VCaP (cell line): ENCODE results near the gene F2.

Source experiments
- H3K27ac ChIP-seq: fragments of 450-650 bp; 2 replicates; pipeline ENCODE4 v1.5.1; 2017
- TF ChIP-seq, protein P1 (sequence below): fragments of 450-650 bp; conservative IDR thresholded peaks from 2 replicates; pipeline ENCODE4 v1.5.1; 2017; ENCODE audit warnings: mild to moderate bottlenecking, moderate library complexity

Gene F2

DNA sequence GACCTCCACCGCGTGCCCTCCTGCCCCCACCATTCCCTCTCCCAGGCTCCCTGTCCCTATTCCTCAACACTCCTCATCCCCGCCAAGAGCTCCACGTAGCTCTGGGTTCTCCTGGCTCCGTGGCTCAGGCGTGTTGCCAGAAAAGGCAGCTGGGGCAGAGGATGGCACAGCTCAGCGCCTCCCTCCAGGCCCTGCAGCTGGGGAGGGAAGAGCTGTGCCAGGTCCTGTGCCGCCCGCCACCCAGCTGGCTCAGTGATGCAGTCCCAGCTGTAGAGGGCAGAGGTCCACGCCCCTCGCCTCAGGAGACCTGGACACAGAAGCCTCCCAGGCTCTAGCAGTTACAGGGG is 22.8 kb upstream of the F2 start:
- no peak overlapping the region for H3K27ac ChIP-seq
- TF ChIP-seq, protein P1, sequence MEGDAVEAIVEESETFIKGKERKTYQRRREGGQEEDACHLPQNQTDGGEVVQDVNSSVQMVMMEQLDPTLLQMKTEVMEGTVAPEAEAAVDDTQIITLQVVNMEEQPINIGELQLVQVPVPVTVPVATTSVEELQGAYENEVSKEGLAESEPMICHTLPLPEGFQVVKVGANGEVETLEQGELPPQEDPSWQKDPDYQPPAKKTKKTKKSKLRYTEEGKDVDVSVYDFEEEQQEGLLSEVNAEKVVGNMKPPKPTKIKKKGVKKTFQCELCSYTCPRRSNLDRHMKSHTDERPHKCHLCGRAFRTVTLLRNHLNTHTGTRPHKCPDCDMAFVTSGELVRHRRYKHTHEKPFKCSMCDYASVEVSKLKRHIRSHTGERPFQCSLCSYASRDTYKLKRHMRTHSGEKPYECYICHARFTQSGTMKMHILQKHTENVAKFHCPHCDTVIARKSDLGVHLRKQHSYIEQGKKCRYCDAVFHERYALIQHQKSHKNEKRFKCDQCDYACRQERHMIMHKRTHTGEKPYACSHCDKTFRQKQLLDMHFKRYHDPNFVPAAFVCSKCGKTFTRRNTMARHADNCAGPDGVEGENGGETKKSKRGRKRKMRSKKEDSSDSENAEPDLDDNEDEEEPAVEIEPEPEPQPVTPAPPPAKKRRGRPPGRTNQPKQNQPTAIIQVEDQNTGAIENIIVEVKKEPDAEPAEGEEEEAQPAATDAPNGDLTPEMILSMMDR, result no peak

DNA sequence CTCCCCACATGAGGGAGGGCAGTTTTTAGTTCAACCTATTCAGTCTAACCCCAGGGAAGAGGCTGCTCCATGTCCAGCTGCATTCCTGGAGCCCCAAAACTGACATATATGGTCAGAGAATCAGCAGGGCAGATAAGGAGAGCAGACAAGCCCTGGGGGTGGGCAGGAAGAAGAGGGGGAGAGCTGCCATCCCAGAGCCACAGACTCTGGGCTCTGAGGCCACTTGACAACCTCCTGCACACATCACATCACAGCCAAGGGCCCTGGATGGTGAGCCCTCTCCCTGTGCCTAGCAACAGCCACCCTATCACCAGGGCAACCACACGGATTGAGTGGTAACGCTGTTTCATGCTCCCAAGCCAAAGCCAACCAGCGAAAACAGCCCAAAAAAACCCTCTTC is 21.7 kb upstream of the F2 start:
- TF ChIP-seq, protein P1, result no peak
- H3K27ac ChIP-seq, result no peak overlapping the region

DNA sequence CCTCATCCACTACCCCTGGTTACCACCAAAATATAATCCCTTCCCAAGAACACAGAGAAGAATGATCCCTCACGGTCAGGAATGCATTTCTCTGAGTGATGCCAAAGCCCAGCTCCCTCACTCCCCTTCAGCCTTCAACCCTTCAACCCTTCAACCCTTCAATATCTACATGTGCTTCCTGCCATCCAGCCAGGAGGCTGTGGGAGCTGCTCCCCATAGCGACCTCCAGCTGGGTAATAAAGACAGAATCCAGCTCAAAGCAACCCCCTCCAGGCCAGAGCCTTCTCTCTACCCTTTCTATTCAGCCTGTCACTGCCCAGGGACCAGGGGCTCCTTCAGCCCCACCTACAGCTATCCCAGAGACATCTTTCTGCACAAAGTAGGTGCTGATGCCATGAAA is 21.3 kb upstream of the F2 start:
- H3K27ac ChIP-seq, result no peak overlapping the region
- TF ChIP-seq, protein P1, result no peak

GRCh38 chr11:46698597-46698996 is 20.4 kb upstream of the F2 start:
- H3K27ac ChIP-seq, result no peak overlapping the region
- TF ChIP-seq, protein P1, result no peak

DNA sequence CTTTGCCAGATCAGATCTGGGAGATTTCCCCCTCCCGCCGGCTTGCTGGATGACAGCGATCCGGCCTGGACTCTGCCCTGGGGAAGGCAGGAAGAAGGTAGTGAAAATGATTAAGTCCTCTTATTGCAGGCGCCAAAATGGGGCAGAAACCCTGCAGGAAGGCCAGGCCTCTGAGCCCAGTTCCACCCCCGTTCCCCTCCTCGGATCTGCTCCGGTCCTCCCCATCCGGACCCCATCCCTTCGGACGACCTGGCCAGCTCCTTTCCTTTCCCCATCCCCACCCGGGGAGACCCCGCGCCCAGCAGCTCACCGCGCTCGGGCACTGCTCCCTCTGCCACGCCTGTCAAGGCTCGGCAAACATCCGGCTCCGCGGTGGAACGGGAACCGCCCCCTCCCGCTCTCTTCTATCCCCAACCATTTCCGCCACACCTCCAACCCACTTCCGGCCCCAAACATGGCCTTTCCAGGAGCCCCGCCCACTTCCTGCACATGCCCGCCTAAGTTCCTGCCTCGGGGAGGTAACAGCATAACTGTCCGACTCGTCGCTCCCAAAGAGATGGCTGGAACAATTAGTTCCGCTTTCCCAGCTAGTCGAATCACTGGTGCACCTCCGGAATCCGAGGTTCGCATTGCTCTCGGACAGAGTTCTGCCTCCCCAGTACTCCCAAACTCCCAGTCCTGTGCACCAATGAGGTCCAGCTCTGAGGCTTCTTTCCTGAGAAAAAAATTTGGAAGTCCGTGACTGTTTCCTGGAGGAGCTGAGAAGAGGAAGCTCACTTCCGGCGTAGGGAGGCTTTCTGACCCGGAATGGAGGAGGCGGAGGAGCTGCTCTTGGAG is 18.6 kb upstream of the F2 start, which contains the start of the genes ARHGAP1 and ZNF408:
Gene ARHGAP1 (minus strand): TSS at position 379 of the 837 bp plus-strand sequence. CDS start 4,512 bp downstream, outside the sequence.
Gene ZNF408 (plus strand): TSS at position 791 of the 837 bp plus-strand sequence. CDS start 17 bp downstream, at position 808.
- TF ChIP-seq, protein P1, result no peak
- peak within 1 kb of the TSS; percentile 90 for H3K27ac ChIP-seq

- H3K27ac ChIP-seq, result peak overlapping the region; percentile 90
- TF ChIP-seq, protein P1, result no peak
Measured at GRCh38 chr11:46701078-46701654, 17.8 kb upstream of the F2 start.

DNA sequence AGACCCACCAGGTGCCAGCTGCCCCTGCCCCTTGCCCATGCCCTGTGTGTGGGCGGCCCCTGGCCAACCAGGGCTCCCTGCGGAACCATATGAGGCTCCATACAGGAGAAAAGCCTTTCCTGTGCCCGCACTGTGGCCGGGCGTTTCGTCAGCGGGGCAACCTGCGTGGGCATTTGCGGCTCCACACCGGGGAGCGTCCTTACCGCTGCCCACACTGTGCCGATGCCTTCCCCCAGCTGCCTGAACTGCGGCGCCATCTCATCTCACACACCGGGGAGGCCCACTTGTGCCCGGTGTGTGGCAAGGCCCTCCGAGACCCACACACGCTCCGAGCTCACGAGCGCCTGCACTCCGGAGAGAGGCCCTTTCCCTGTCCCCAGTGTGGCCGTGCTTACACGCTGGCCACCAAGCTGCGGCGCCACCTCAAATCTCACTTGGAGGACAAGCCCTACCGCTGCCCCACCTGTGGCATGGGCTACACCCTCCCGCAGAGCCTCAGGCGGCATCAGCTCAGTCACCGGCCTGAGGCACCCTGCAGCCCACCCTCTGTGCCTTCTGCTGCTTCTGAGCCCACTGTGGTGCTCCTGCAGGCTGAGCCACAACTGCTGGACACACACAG is 13.8 kb upstream of the F2 start:
- TF ChIP-seq, protein P1, result no peak
- no peak overlapping the region for H3K27ac ChIP-seq
